ENCODE results near the gene RTTN. TPM values are rescaled to one million over a fixed set of nuclear protein-coding genes. Genes with fewer than 3 reads are reported as not detected.

The RTTN gene
- total and polyA plus RNA-seq, 2 of the 13 experiments (the other 11 are each of a cell fraction or from before 2014, with no cell fraction given), result 5.4 to 18.7 TPM

DNA sequence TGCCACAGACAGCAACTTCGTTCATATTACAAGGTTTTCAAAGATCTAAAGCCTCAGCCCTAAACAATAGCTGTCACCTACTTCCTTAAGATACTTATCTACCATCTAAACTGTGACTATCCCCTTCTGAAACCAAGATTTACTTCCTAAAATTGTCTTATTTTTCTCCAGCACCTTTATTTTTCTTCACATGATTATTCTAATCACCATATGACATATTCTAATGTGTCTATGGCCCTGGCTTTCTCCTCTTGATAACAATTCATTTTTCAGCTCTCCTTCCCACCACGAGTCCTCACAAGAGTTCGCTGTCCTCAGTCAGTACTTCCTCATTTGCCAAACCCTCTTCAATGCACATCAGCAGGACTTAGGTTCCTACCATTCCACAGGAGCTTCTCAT is 53.9 kb downstream of the RTTN start:
- intact Hi-C loops (cut with micrococcal nuclease; ENCODE audit: unreplicated experiment), result no loop called here
- H3K9ac ChIP-seq (ENCODE audit: insufficient read depth, low read depth, low read length), result no peak overlapping the region
- DNase-seq (ENCODE audit: low spot score), result no peak
- no peak for ATAC-seq
- ChIA-PET CTCF (ENCODE audit: low intra/inter-chr PET ratio, low total read pairs) (no interaction called here), POLR2A (no interaction called here)
- H3K36me3 ChIP-seq (replicated peaks in 1 of 2; ENCODE audit: control insufficient read depth in 1 of 2, insufficient read depth in 2 of 2, low read length in 2 of 2), result peaks cover 1 to 18% of the 10 kb centered on the region in 2 experiments; a peak in 2 of 5 replicates
- peaks cover 5% of the 10 kb centered on the region for H3K4me1 ChIP-seq (ENCODE audit: insufficient read depth, low read length)
- WGBS (ENCODE audit: low lambda C conversion rate), result 93% methylated on average over 3 of the region's 3 CpGs
- no peaks in the 10 kb centered on the region for H3K27me3 ChIP-seq (ENCODE audit: control insufficient read depth in 1 of 2, insufficient read depth in 2 of 2, low read length in 2 of 2)
- no peak overlapping the region for H3K4me3 ChIP-seq (replicated peaks in 1 of 3; ENCODE audit: insufficient read depth in 1 of 3, low read depth in 2 of 3, low read length in 3 of 3)
- no peak for FAIRE-seq
- H3K79me2 ChIP-seq (ENCODE audit: insufficient read depth, low read length), result no peaks in the 10 kb centered on the region
- H3K27ac ChIP-seq (ENCODE audit: extremely low read length, insufficient read depth, low read length), result no peak overlapping the region
- H3K9me3 ChIP-seq (ENCODE audit: low read length), result no peaks in the 10 kb centered on the region
- no peak overlapping the region for H2AFZ ChIP-seq (ENCODE audit: low read length)
- no peak overlapping the region for H3K4me2 ChIP-seq (ENCODE audit: low read depth, low read length)
- H4K20me1 ChIP-seq (ENCODE audit: insufficient read depth, low read length), result no peaks in the 10 kb centered on the region
- BruUV-seq (replicated peaks), result no TSS peak
- in situ Hi-C loops (cut with HindIII; ENCODE audit: extremely low pct_ligation_motif_present, low pct_unique_long_range_greater_than_20kb), result no loop called here
- TF ChIP-seq ZNF563 (CRISPR knock-in tag; IDR thresholded peaks at IDR 0.05), result no peak
- no peak for TF ChIP-seq ZNF775 (CRISPR knock-in tag; IDR thresholded peaks at IDR 0.05; ENCODE audit: borderline replicate concordance)
- no peak for TF ChIP-seq ZNF260 (CRISPR knock-in tag; IDR thresholded peaks at IDR 0.05; ENCODE audit: borderline replicate concordance, low read depth)
- no peak for TF ChIP-seq SP1 (IDR thresholded peaks at IDR 0.05)
- TF ChIP-seq SP1 (CRISPR knock-in tag; IDR thresholded peaks at IDR 0.05), result no peak
- TF ChIP-seq KMT2B (CRISPR knock-in tag; IDR thresholded peaks at IDR 0.05), result no peak
- TF ChIP-seq CEBPG (CRISPR knock-in tag; IDR thresholded peaks at IDR 0.05), result no peak
- TF ChIP-seq AGO1 (IDR thresholded peaks at IDR 0.05; ENCODE audit: low read depth, low read length, poor library complexity, severe bottlenecking), result no peak
- TF ChIP-seq, protein P1, sequence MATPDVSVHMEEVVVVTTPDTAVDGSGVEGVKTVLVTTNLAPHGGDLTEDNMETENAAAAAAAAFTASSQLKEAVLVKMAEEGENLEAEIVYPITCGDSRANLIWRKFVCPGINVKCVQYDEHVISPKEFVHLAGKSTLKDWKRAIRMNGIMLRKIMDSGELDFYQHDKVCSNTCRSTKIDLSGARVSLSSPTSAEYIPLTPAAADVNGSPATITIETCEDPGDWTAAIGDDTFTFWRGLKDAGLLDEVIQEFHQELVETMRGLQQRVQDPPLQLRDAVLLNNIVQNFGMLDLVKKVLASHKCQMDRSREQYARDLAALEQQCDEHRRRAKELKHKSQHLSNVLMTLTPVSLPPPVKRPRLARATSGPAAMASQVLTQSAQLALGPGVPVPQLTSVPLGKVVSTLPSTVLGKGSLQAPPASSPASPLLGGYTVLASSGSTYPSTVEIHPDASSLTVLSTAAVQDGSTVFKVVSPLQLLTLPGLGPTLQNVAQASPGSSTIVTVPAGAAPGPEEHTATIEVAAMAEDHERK (CRISPR knock-in tag; IDR thresholded peaks at IDR 0.05; ENCODE audit: low read depth), result no peak
- TF ChIP-seq ZNF484 (CRISPR knock-in tag; IDR thresholded peaks at IDR 0.05; ENCODE audit: borderline replicate concordance, low read depth), result no peak
- no peak for TF ChIP-seq SIN3A (IDR thresholded peaks at IDR 0.05; ENCODE audit: borderline replicate concordance, low read depth, low read length)
- TF ChIP-seq, protein P2, sequence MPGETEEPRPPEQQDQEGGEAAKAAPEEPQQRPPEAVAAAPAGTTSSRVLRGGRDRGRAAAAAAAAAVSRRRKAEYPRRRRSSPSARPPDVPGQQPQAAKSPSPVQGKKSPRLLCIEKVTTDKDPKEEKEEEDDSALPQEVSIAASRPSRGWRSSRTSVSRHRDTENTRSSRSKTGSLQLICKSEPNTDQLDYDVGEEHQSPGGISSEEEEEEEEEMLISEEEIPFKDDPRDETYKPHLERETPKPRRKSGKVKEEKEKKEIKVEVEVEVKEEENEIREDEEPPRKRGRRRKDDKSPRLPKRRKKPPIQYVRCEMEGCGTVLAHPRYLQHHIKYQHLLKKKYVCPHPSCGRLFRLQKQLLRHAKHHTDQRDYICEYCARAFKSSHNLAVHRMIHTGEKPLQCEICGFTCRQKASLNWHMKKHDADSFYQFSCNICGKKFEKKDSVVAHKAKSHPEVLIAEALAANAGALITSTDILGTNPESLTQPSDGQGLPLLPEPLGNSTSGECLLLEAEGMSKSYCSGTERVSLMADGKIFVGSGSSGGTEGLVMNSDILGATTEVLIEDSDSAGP (CRISPR knock-in tag; IDR thresholded peaks at IDR 0.05; ENCODE audit: borderline replicate concordance), result no peak
- TF ChIP-seq ZNF552 (CRISPR knock-in tag; IDR thresholded peaks at IDR 0.05; ENCODE audit: borderline replicate concordance), result no peak
- no peak for TF ChIP-seq SP140L (CRISPR knock-in tag; IDR thresholded peaks at IDR 0.05; ENCODE audit: borderline replicate concordance)
- TF ChIP-seq, protein P3, sequence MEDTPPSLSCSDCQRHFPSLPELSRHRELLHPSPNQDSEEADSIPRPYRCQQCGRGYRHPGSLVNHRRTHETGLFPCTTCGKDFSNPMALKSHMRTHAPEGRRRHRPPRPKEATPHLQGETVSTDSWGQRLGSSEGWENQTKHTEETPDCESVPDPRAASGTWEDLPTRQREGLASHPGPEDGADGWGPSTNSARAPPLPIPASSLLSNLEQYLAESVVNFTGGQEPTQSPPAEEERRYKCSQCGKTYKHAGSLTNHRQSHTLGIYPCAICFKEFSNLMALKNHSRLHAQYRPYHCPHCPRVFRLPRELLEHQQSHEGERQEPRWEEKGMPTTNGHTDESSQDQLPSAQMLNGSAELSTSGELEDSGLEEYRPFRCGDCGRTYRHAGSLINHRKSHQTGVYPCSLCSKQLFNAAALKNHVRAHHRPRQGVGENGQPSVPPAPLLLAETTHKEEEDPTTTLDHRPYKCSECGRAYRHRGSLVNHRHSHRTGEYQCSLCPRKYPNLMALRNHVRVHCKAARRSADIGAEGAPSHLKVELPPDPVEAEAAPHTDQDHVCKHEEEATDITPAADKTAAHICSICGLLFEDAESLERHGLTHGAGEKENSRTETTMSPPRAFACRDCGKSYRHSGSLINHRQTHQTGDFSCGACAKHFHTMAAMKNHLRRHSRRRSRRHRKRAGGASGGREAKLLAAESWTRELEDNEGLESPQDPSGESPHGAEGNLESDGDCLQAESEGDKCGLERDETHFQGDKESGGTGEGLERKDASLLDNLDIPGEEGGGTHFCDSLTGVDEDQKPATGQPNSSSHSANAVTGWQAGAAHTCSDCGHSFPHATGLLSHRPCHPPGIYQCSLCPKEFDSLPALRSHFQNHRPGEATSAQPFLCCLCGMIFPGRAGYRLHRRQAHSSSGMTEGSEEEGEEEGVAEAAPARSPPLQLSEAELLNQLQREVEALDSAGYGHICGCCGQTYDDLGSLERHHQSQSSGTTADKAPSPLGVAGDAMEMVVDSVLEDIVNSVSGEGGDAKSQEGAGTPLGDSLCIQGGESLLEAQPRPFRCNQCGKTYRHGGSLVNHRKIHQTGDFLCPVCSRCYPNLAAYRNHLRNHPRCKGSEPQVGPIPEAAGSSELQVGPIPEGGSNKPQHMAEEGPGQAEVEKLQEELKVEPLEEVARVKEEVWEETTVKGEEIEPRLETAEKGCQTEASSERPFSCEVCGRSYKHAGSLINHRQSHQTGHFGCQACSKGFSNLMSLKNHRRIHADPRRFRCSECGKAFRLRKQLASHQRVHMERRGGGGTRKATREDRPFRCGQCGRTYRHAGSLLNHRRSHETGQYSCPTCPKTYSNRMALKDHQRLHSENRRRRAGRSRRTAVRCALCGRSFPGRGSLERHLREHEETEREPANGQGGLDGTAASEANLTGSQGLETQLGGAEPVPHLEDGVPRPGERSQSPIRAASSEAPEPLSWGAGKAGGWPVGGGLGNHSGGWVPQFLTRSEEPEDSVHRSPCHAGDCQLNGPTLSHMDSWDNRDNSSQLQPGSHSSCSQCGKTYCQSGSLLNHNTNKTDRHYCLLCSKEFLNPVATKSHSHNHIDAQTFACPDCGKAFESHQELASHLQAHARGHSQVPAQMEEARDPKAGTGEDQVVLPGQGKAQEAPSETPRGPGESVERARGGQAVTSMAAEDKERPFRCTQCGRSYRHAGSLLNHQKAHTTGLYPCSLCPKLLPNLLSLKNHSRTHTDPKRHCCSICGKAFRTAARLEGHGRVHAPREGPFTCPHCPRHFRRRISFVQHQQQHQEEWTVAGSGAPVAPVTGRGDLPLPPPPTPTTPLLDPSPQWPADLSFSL (CRISPR knock-in tag; IDR thresholded peaks at IDR 0.05), result no peak
- TF ChIP-seq ASH2L (IDR thresholded peaks at IDR 0.05; ENCODE audit: insufficient read length, low read depth, low read length), result no peak
- no peak for TF ChIP-seq ZNF562 (CRISPR knock-in tag; IDR thresholded peaks at IDR 0.05; ENCODE audit: borderline replicate concordance)
